Loucy (cell line): ENCODE data around the gene ALPP.

Experiments used
- H2AFZ ChIP-seq: fragments of 200-600 bp; sonication (generic); 2 replicates; pipeline ENCODE4 v1.6.0; 2016; ENCODE audit warnings: antibody characterized with exemption, mild to moderate bottlenecking, low read length, moderate library complexity
- H3F3A ChIP-seq: fragments of 200-600 bp; 2 replicates; pipeline ENCODE4 v1.6.0; 2016; ENCODE audit warnings: antibody characterized with exemption, low read depth, mild to moderate bottlenecking
- H3K27me3 ChIP-seq: fragments of 200-600 bp; sonication (generic); 2 replicates; pipeline ENCODE4 v1.6.1; 2014; ENCODE audit warnings: low read length, mild to moderate bottlenecking; ENCODE audit not compliant: insufficient read depth, poor library complexity, severe bottlenecking
- H3K36me3 ChIP-seq: fragments of 200-600 bp; sonication (generic); 2 replicates; pipeline ENCODE4 v1.6.1; 2016; ENCODE audit warnings: low read length; ENCODE audit not compliant: insufficient read depth
- H3K4me1 ChIP-seq: fragments of 200-600 bp; sonication (generic); 2 replicates; pipeline ENCODE4 v1.5.1; 2014; ENCODE audit warnings: low read length, mild to moderate bottlenecking; ENCODE audit not compliant: insufficient read depth, poor library complexity, severe bottlenecking
- H3K4me2 ChIP-seq: fragments of 200-600 bp; sonication (generic); 2 replicates; pipeline ENCODE4 v1.6.0; 2014; ENCODE audit warnings: antibody characterized with exemption, low read length, low read depth, mild to moderate bottlenecking; ENCODE audit not compliant: poor library complexity, severe bottlenecking
- H3K4me3 ChIP-seq: fragments of 200-600 bp; sonication (generic); 2 replicates; pipeline ENCODE4 v1.5.1; 2014; ENCODE audit warnings: low read length, mild to moderate bottlenecking, mixed read lengths; ENCODE audit not compliant: poor library complexity, severe bottlenecking
- H3K79me2 ChIP-seq: fragments of 200-600 bp; sonication (generic); 2 replicates; pipeline ENCODE4 v1.6.1; 2014; ENCODE audit warnings: low read length; ENCODE audit not compliant: insufficient read depth
- H3K9ac ChIP-seq: fragments of 200-600 bp; sonication (generic); 2 replicates; pipeline ENCODE4 v1.6.0; 2014; ENCODE audit warnings: mild to moderate bottlenecking, low read depth, low read length, moderate library complexity; ENCODE audit not compliant: poor library complexity, severe bottlenecking
- H3K9me2 ChIP-seq: fragments of 200-600 bp; sonication (generic); replicated peaks from 2 replicates; pipeline ENCODE4 v1.6.1; 2016; ENCODE audit warnings: low read depth, low read length, mixed read lengths
- H3K9me3 ChIP-seq: fragments of 200-600 bp; sonication (generic); 2 replicates; pipeline ENCODE4 v1.6.1; 2014; ENCODE audit warnings: mild to moderate bottlenecking, antibody characterized with exemption, low read length, low read depth; ENCODE audit not compliant: insufficient read depth
- H4K20me1 ChIP-seq: fragments of 200-600 bp; sonication (generic); 2 replicates; pipeline ENCODE4 v1.6.0; 2014; ENCODE audit warnings: antibody characterized with exemption, low read length, mild to moderate bottlenecking; ENCODE audit not compliant: insufficient read depth, poor library complexity, severe bottlenecking
- CTCF ChIP-seq: fragments of 200-600 bp; sonication (generic); conservative IDR thresholded peaks from 2 replicates; pipeline ENCODE4 v1.5.1; 2014; ENCODE audit warnings: mild to moderate bottlenecking, antibody characterized with exemption, low read length
- EZH2phosphoT487 ChIP-seq: fragments of 200-600 bp; IDR thresholded peaks from 2 replicates; pipeline ENCODE4 v1.6.1; 2018; ENCODE audit warnings: antibody characterized with exemption, mild to moderate bottlenecking, moderate library complexity, borderline replicate concordance

Gene ALPP

GRCh38 chr2:232372231-232373208 is 6.0 kb upstream of the ALPP start:
- Histone ChIP-seq H3F3A (no peaks in the 10 kb centered on the region), H3K9me3 (no peaks in the 10 kb centered on the region), H3K9me2 (no peaks in the 10 kb centered on the region), H3K4me3 (no peak overlapping the region), H3K4me1 (no peaks in the 10 kb centered on the region), H3K79me2 (no peaks in the 10 kb centered on the region), H2AFZ (no peak overlapping the region), H3K27me3 (no peaks in the 10 kb centered on the region), H3K36me3 (no peaks in the 10 kb centered on the region), H3K9ac (no peak overlapping the region), H4K20me1 (no peaks in the 10 kb centered on the region), H3K4me2 (no peak overlapping the region)
- TF ChIP-seq CTCF (no peak), EZH2phosphoT487 (no peak)

- Histone ChIP-seq H3K9me3 (no peaks in the 10 kb centered on the region), H3K4me3 (no peak overlapping the region), H2AFZ (no peak overlapping the region), H3F3A (no peaks in the 10 kb centered on the region), H3K36me3 (no peaks in the 10 kb centered on the region), H3K4me1 (no peaks in the 10 kb centered on the region), H3K9me2 (no peaks in the 10 kb centered on the region), H4K20me1 (no peaks in the 10 kb centered on the region), H3K79me2 (no peaks in the 10 kb centered on the region), H3K27me3 (no peaks in the 10 kb centered on the region), H3K9ac (no peak overlapping the region), H3K4me2 (no peak overlapping the region)
- TF ChIP-seq CTCF (no peak), EZH2phosphoT487 (no peak)
Observed at GRCh38 chr2:232374356-232374755, 4.2 kb upstream of the ALPP start.

- no peaks in the 10 kb centered on the region for H3K9me3 ChIP-seq
- no peaks in the 10 kb centered on the region for H3K79me2 ChIP-seq
- TF ChIP-seq EZH2phosphoT487 (no peak), CTCF (no peak)
- no peak overlapping the region for H3K4me2 ChIP-seq
- H3K4me1 ChIP-seq, result no peaks in the 10 kb centered on the region
- H3K9me2 ChIP-seq, result no peaks in the 10 kb centered on the region
- H3K4me3 ChIP-seq, result no peak overlapping the region
- no peak overlapping the region for H2AFZ ChIP-seq
- H3K36me3 ChIP-seq, result no peaks in the 10 kb centered on the region
- H4K20me1 ChIP-seq, result no peaks in the 10 kb centered on the region
- no peaks in the 10 kb centered on the region for H3K27me3 ChIP-seq
- no peaks in the 10 kb centered on the region for H3F3A ChIP-seq
- H3K9ac ChIP-seq, result no peak overlapping the region
Observed at GRCh38 chr2:232375164-232375563, 3.4 kb upstream of the ALPP start.
